HG02870 (cell line): ENCODE measurements around the gene BRAF.
A peak's percentile ranks its signal among the peaks of the same experiment; 100 is the strongest.
"Not testable (repeated sequence)": the region's sequence is repeated elsewhere in the genome, so short reads cannot be mapped to it uniquely, and the experiment has no call there.

Experiments
- ATAC-seq: cut with Tn5 transposase; IDR thresholded peaks from one replicate; pipeline ENCODE4 v1.9.1; 2021; ENCODE audit warnings: mild to moderate bottlenecking, moderate library complexity; ENCODE audit not compliant: unreplicated experiment

The BRAF gene

DNA sequence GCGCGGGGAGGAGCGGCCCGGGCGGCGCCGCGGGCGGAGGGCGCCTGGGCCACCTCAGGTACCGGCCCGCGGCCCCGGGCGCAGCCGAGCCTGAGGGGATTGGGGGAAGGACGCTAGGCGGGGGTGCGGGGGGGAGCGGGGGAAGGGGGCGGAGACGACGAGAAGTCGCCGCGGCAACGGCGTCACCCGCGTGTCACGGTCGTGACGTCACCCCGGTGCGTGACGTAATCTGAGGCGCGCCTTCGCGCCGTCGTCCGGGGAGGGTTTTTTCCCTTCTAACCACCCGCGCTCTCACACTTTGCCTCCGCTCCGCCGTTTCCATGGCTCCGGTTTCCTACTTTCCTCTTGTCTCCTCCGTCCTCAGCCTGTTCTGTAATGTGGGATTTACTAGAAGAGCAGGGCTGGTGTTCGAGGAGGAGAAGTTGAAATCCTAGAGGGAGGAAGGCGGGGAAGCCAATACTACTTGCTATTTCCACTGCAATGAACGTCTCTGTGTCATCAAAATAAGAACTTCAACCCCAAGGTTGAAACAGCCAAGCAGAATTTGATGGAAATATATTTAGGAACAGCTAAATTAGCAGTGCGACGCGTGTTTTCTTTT is at the start of gene BRAF:
BRAF (minus strand) TSS at position 109 of the 601 bp plus-strand sequence. CDS start 226 bp downstream, outside the sequence.
- ATAC-seq = peak; percentile 55

DNA sequence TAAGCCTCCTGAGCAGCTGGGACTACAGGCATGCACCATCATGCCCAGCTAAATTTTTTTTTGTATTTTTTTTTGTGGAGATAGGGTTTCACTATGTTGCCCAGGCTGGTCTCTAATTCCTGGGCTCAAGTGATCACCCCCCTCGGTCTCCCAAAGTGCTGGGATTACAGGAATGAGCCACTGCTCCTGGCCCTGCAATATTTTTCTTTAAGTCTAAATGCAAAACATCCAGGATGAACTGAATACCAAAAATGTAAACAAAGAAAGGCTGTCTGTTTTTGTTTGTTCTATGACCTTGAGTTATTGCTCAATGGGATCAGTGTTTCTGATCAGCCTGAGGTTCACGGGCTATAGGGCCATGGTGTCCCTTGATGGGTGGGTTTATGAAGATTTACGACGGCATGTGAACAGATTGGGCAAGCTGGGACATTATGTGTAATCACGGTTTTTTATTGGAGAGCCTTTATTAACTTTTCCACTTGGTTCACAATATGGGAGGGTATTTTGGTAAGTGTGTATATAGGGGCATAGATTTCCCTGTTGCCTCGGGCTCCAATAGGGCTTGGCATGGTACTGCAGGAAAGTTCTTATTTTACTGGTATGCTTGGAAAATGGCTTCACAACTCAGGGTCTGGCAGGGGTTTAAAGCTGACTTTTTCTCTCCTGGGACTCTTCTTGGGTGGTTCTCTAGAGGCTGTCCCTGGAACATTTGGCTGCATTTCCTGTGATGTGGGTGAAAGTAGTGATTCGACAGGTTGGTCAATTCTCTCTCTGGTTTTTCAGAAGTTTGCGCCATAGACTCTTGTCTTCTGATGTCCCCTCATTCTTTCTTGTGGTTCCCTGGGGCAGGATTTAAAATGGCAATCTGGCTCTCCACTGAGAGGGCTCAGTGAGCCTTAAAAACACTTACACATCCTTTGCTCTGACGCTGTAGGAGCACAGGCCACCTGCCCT is 48.4 kb upstream of the BRAF start:
- ATAC-seq = no peak

DNA sequence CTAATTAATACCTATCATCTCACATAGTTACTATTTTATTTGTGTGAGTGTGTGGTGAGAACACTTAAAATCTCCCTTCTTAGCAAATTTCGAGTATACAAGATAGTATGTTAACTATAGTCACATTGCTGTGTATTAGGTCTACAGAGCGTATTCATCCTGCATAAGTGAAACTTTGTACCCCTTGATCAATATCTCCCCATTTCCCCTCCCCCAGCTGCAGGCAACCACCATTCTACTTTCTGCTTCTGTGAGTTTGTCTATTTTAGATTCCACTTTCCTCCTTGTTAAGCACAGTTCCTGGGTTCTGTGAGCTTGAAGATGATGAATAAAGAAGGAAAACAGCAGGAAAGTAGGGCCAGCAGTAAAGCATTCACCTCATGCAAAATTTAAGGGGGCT is 47.6 kb upstream of the BRAF start:
- ATAC-seq = no peak

DNA sequence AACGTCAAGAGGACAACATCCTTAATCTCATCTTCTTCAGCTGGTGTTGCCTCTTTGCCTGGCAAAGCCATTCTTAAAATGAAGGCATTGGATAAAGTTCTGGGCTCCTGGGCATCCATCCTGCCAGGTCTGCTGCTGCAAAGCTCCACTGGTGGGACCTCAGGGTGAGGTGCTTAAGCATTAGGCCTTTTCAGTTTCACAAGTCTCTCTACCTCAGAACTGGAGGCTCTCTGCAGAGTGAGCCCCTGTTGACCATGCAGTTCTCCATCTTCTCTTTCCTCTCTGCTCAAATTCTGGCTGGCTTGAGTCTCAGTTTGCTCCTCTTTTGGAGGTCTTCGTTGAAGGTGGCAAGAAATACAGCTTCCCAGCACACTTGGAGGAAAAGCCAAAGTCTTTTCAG is 42.7 kb upstream of the BRAF start:
- ATAC-seq = no peak

DNA sequence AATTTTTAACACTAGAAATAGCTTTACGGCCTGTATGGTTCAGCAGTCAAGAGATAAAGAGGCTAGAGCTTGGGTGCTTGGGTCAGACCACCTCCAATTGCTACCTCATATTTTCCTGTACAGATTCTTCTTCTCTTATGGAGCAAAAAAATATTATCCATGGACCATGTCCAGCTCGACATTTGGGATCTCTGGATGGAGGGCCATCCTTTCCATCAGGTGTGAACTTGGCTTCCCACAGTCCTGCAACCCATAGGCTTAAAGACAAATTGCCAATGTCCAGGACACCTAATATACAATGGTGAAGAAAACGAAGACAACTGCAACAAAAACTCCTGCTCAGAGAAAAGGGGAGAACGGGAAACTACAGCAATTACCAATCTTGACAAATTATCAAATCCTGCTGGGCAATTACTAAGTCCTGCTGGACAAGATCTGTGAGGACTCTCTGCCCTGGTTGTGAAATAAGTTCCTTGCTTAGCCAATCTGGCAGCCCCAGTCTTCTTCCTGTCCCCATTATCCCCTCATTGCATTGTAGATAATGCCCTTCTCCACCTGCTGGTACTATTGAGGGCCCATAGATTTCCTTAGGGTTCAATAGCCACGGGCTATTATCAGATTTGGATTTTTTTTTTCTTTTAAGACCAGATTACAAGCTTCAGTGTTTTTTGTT is 42.0 kb upstream of the BRAF start:
- no peak for ATAC-seq

DNA sequence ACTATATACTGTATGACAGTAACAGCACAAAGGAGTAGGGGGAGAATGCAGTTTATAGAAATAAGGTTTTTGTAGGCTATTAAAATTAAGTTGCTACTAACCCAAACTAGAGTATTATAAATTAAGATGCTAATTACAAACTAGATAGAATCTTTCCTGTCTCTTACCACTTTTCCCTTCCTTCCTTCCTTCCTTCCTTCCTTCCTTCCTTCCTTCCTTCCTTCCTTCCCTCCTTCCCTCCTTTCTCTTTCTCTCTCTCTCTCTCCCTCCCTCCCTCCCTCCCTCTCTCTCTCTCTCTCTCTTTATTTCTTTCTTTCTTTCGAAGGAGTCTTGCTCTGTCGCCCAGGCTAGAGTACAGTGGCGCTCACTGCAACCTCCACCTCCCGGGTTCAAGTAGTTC is 36.4 kb upstream of the BRAF start:
- no peak for ATAC-seq

DNA sequence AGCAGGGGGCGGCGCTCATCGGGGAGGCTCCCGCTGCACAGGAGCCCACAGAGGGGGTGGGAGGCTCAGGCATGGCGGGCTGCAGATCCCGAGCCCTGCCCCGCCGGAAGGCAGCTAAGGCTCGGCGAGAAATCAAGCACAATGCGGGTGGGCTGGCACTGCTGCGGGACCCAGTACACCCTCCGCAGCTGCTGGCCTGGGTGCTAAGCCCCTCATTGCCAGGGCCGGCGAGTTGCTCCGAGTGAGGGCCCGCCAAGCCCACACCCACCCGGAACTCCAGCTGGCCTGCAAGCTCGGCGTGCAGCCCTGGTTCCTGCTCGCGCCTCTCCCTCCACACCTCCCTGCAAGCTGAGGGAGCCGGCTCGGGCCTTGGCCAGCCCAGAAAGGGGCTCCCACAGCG is 32.3 kb upstream of the BRAF start:
- not testable (repeated sequence) for ATAC-seq

DNA sequence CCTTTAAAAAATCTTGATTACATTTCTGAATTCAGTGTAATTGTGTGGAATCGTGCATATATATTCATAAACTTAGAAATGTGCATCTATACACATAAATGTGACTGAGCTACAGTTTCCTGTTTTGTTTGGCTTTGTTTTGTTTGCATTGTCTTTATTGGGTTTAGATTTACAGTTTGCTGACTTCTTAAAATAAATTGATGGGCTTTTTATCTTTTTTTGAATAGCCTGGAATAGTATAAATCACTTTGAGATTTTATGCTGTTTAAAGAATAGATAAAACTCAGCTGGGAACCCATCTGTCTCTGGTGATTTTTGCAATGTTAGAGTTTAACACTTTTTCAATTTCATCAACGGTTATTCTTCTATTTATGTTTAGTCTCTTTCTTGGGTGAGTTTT is 21.2 kb upstream of the BRAF start:
- ATAC-seq = no peak

DNA sequence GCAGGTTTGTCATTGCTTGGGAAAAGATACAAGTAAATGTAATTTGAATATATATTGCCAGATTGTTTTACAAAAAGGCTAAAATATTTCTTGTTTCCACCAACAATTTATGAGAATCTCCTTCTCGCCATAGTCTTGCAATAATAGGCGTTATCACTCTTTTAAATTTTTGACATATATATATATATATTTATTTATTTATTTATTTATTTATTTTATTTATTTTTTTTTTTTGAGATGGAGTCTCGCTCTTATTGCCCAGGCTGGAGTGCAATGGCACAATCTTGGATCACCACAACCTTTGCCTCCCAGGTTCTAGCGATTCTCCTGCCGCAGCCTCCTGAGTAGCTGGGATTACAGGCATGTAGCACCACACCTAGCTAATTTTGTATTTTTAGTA is 17.5 kb upstream of the BRAF start:
- ATAC-seq = not testable (repeated sequence)

DNA sequence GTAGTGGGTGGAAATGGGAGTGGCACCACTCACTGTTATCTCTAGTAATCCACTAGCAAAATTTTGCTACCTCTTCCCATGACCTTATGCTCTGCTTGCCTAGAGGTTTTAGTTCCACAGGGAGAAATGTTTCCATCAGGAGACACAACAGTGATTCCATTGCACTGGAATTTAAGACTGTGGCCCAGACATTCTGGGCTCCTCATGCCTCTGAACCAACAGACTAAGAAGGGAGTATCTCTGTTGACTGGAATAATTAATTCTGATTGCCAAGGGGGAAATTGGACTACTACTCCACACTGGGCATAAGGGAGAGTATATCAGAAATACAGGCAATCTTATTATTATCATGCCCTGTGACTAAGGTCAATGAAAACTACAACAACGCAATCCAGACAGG is 16.2 kb upstream of the BRAF start:
- ATAC-seq = no peak

DNA sequence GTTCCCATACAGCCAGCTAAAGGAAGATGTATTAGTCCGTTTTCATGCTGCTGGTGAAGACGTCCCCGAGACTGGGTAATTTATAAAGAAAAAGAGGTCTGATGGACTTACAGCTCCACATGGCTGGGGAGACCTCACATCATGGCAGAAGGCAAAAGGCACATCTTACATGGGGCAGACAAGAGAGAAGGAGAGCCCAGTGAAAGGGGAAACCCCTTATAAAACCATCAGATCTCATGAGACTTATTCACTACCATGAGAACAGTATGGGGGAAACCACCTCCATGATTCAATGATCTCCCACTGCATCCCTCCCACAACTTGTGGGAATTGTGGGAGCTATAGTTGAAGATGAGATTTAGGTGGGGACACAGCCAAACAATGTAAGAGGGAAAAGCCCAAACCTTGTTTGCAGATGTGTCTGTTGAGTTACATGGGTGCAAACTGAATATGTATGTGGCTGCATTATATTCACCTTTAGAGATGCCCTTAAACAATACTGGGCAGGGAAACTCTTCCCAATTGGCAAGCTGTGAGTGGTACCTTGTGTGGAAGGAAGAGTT is 13.1 kb upstream of the BRAF start:
- ATAC-seq = no peak

DNA sequence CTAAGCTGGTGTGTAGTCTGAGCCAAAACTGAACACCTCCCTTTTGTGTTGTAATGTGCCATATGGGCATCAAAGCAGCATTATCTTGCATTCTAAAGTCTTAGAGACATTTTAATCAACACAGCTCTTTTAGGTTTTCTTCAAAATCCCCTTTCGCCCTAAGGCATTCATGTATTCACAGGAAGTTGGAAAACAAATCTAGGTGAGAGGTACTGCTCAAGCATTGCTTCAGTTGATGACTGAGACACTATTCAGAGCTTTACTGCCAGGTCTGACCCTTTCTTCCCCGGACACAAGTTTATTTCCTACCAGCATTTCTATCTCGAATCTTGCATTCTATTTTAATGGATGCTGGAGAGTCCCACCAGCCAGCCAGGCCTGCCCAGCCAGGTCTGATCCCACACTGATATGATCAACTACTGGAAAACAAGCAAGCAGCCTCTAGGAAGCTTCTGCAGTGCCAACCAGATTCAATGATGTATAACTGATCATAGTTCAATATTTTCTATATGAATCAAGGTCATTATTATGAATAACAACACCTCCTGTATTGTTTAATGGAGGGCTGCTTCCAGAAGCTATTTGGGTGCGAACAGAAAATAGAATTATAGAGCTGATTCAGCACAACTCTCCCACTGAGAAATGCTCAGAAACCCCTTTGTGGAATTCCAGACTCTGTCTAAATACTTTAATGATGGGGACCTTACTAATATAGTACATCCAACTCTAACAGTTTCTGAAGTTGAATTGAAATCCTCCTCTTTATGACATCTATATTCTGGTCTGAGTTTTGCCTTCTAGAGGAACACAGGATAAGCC is 4.0 kb upstream of the BRAF start:
- no peak for ATAC-seq

DNA sequence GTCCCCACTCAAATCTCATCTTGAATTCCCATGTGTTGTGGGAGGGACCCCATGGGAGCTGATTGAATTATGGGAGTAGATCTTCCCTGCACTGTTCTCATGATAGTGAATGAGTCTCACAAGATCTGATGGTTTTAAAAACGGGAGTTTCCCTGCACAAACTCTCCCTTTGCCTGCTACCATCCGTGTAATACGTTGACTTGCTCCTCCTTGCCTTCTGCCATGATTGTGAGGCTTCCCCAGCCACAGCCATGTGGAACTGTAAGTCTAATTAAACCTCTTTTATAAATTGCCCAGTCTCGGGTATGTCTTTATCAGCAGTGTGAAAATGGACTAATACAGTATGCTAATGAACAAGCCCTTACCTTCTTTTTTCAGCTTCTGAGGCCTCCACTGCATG is 3.2 kb upstream of the BRAF start:
- not testable (repeated sequence) for ATAC-seq

DNA sequence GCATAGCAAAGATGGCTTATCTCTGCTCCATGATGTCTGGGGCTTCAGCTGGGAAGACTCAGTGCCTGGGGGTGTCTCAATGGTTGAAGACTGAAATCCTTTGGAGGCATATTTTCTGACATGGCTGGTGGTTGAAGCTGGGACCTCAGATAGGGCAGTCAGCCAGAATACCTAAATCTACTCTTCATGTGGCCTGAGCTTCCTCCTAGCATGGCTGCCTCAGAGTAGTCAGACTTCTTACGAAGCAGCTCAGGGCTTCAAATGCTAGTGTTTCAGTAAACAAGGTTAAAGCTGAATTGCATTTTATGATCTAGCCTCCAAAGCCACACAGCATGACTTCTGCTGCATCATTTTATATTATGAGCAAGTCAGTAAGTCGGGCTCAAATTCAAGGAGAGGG is 2.6 kb upstream of the BRAF start:
- ATAC-seq = no peak

DNA sequence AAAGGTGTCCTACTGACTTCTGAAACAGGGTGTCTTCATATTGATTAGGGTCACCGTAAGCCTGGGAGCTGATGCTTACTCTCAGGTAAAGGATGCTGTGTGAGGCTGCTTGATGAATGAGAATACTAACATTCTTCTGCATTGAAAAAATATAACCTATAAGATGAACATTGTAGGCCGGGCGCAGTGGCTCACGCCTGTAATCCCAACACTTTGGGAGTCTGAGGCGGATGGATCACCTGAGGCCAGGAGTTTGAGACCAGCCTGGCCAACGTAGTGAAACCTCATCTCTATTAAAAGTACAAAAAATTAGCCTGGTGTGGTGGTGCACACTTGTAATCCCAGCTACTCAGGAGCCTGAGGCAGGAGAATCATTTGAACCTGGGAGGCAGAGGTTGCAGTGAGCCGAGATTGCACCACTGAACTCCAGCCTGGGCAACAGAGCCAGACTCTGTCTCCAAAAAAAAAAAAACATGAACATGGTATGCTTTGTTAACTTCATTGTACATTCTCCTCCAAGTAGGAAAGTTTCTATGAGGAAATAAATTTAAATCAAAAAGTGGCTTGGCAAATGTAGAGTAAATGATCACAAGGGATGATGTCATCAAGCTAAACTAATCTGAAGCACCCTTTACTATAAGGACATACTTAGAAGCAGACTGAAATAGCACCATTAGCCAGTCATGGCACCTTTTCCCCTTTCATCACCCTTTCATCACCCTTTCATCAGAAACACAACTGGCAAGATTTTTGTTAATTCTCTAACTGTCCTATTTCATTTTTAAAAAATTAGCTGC is 1.5 kb upstream of the BRAF start:
- ATAC-seq = no peak

DNA sequence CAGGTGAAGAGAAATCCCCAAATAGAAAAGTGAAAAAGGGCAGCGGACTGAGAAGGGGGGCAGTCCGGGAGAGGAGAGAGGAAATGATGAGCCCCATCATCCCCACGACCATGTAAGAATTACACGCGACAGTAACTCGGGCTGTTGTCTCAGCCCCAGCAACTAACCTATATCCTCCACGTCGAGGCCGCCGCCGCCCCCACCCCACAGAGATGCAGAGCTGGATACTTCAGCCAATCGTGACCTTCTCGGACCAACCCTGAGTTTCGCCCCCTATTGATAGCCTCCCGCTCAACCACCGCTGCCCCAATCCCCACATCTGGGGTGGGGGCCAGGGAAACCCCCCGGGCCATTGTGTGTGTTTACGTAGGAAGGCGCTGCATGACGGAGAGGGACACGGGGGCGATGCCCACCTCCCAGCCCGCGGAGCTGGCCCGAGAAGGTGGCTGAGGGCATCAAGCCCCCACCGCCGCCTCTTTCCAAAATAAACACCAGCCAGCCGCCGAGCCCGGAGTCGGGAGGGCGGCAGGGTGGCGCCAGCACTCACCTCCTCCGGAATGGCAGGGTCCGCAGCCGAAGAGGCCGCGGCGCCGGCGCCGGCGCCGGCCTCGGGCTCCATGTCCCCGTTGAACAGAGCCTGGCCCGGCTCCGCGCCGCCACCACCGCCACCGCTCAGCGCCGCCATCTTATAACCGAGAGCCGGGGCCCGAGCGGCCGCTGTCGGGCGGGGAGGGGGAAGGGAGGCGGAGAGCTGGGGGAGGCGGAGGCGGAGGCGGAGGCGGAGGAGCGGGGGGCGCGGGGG is 509 bp downstream of the BRAF start:
- peak; percentile 77 for ATAC-seq

DNA sequence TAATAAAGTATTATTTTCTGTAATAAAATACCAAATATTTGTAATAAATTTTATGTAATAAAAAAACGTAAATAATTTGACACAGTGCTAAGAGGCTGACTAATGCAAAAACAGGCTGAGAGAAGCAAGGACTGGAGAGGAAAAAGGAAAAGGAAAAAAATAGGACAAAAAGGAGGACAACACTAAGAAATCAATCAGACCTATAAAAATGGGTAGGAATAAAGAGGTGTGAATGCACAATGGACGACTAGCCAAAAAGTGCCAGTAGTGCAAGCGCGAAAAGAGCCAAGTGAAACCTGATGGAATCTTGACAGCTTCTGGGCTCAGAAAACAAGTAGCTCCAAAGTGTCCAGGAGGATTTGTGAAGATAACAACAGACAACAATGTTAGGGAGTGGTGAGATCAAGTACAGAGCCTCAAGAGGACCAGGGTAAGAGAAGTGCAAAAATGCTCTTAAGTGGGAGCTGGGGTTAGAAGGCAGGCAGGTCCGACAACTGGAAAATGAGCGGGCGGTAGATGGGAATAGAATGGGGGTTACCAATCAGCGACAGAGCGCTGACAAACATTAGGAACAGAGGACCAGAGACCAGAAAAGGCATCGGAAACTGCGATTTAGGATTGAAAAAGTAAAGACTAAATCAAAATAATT is 1.2 kb downstream of the BRAF start:
- peak; percentile 6 for ATAC-seq

DNA sequence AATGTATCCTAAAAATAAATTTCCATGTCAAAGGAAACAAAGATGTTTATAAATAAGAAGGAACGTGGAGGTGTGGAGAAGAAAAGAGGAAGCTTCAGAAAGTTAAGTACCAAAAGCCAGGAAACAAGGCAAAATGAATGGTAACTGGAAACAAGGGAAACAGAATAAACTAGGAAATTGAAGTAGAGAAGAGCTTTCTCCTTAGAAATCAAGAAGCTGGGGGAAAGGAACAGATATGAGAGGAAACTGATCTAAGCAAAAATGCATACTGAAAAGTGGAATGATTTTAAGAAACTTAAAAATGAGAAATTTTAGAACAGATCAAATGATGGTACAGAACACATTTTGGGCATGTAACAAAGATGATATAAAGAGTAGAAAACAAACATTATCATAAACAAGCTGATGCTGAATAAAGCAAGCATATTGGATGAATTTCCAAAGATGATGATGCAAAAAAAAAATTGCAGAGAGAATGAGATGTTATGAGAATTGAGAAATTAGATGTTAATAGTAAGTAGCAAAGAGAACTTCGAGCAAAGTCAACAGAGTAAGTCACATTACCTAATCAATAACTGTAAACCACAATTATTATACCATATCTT is 1.9 kb downstream of the BRAF start:
- ATAC-seq = no peak
